Ishikawa (cell line): ENCODE data around the gene FEM1C.

Experiments used
- CEBPB ChIP-seq: IDR thresholded peaks from 2 replicates; pipeline ENCODE4 v1.6.1; 2012
- CREB1 ChIP-seq: IDR thresholded peaks from 2 replicates; pipeline ENCODE4 v1.6.1; 2012; ENCODE audit warnings: low read depth
- EGR1 ChIP-seq: IDR thresholded peaks from 2 replicates; pipeline ENCODE4 v1.6.1; 2012
- EP300 ChIP-seq: IDR thresholded peaks from 2 replicates; pipeline ENCODE4 v1.6.1; 2012; ENCODE audit warnings: borderline replicate concordance
- FOXM1 ChIP-seq: IDR thresholded peaks from 2 replicates; pipeline ENCODE4 v1.6.1; 2012; ENCODE audit warnings: low read depth, borderline replicate concordance
- MAX ChIP-seq: IDR thresholded peaks from 2 replicates; pipeline ENCODE4 v1.6.1; 2012
- NFIC ChIP-seq: IDR thresholded peaks from 2 replicates; pipeline ENCODE4 v1.6.1; 2012
- RAD21 ChIP-seq: IDR thresholded peaks from 2 replicates; pipeline ENCODE4 v1.6.1; 2012; ENCODE audit warnings: low read depth
- REST ChIP-seq: IDR thresholded peaks from 2 replicates; pipeline ENCODE4 v1.6.1; 2012; ENCODE audit warnings: low read depth, mild to moderate bottlenecking
- TAF1 ChIP-seq: IDR thresholded peaks from 2 replicates; pipeline ENCODE4 v1.6.1; 2012; ENCODE audit warnings: low read depth, mild to moderate bottlenecking
- TCF12 ChIP-seq: IDR thresholded peaks from 2 replicates; pipeline ENCODE4 v1.6.1; 2012; ENCODE audit warnings: low read depth
- TEAD4 ChIP-seq: IDR thresholded peaks from 2 replicates; pipeline ENCODE4 v1.6.1; 2012
- USF1 ChIP-seq: IDR thresholded peaks from 2 replicates; pipeline ENCODE4 v1.6.1; 2012
- YY1 ChIP-seq: IDR thresholded peaks from 2 replicates; pipeline ENCODE4 v1.6.1; 2012; ENCODE audit warnings: low read depth
- ZBTB7A ChIP-seq: IDR thresholded peaks from 2 replicates; pipeline ENCODE4 v1.6.1; 2012; ENCODE audit warnings: low read depth

Gene FEM1C

DNA sequence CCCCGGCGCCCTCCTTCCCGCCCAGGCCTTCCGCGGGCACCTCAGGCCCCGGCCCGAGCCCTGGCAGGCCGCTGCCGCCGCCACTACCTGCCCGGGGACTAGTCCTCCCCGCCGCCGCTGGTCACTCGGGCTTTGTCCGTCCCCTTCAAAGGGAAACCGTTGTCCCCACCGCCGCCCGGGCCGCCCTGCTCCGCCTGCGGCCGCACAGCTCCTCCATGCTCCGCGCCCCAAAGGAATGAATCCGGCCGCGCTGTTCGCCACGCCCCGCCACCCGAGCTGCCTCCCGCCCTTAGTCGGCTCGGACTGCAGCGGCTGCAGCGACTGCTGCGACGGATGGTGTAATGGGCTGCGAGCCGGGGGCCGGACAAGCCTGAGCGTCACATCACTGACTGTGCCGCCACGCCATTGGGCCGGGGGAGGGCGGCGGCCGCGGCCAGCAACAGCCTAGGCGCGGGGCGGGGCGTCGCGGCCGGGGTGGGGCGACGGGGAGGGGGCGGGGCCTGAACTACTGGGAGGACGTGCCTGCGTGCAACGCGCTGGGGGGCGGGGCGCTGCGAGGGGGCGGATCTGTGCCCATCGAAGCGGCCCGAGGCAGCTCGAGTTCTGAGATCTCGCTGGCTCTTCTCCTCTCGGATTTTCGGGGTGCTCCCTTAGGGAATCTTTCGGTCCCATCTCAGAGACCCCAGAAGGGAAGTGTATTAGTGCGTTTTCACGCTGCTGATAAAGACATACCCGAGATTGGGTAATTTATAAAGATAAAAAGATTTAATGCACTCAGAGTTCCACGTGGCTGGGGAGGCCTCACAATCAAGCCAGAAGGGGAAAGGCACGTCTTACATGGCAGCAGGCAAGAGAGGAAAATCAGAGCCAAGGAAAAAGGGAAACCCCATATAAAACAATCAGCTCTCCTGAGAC lies at the start of gene FEM1C:
Gene FEM1C, minus strand, starts transcription at position 340 of the 915 bp plus-strand sequence. CDS start 1,282 bp downstream, outside the sequence.
- TF ChIP-seq REST (no peak), TAF1 (peak; percentile 94), MAX (peak; percentile 92), EP300 (no peak), NFIC (peak; percentile 19; the same call in 1 of the 2 replicates), TEAD4 (0 out of 2 replicates have a peak, but pooled peaks have one; percentile 8), USF1 (peak; percentile 48), RAD21 (no peak), ZBTB7A (0 out of 2 replicates have a peak, but pooled peaks have one; percentile 35), YY1 (peak; percentile 67), TCF12 (peak; percentile 63), FOXM1 (no peak)

GRCh38 chr5:115589043-115589442 lies 44.5 kb upstream of the FEM1C start:
- TF ChIP-seq EP300 (no peak), REST (no peak), ZBTB7A (no peak), CEBPB (no peak), TEAD4 (no peak), YY1 (no peak), RAD21 (no peak), CREB1 (no peak), TAF1 (no peak), EGR1 (no peak), NFIC (no peak), MAX (no peak), FOXM1 (no peak), TCF12 (no peak)

GRCh38 chr5:115588640-115589039 lies 44.1 kb upstream of the FEM1C start:
- TF ChIP-seq REST (no peak), TAF1 (no peak), USF1 (no peak), FOXM1 (no peak), RAD21 (no peak), ZBTB7A (no peak), EGR1 (no peak), MAX (no peak), NFIC (no peak), YY1 (no peak)
